Measurements from ENCODE around the gene ATXN7L3. TPM values are rescaled to one million over a fixed set of nuclear protein-coding genes. Genes with fewer than 3 reads are reported as not detected.

ATXN7L3 gene
- total RNA-seq, 1 donor from 2014 or later: 62.8 TPM

DNA sequence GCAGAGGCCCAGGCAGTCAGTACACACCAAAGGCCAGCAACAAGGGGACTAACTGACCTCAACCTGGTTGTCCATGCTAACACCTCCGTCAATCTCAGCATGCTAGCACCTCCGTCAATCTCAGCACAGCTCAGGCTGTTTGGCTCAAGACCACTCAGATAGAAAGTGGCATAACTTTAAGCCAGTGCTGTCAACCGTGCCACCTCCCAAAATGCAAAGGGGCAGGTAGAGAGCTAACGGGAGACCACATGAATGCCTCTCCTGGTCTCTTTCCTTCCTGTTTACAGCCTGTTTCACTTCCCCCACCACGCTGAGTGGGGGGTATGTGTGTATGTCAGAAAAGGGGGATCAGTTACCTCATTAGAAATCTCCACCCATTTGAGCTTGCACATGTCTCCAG is 16.5 kb upstream of the ATXN7L3 start:
- no peak overlapping the region for H3K27ac ChIP-seq
- TF ChIP-seq, protein P1, sequence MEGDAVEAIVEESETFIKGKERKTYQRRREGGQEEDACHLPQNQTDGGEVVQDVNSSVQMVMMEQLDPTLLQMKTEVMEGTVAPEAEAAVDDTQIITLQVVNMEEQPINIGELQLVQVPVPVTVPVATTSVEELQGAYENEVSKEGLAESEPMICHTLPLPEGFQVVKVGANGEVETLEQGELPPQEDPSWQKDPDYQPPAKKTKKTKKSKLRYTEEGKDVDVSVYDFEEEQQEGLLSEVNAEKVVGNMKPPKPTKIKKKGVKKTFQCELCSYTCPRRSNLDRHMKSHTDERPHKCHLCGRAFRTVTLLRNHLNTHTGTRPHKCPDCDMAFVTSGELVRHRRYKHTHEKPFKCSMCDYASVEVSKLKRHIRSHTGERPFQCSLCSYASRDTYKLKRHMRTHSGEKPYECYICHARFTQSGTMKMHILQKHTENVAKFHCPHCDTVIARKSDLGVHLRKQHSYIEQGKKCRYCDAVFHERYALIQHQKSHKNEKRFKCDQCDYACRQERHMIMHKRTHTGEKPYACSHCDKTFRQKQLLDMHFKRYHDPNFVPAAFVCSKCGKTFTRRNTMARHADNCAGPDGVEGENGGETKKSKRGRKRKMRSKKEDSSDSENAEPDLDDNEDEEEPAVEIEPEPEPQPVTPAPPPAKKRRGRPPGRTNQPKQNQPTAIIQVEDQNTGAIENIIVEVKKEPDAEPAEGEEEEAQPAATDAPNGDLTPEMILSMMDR (IDR thresholded peaks at IDR 0.05): no peak
- H3K9me3 ChIP-seq: no peaks in the 10 kb centered on the region
- H3K4me3 ChIP-seq: no peak overlapping the region
- no peaks in the 10 kb centered on the region for H3K27me3 ChIP-seq
- no peak for DNase-seq (ENCODE audit: low spot score in 2 of 2)
- peaks cover 32 to 41% of the 10 kb centered on the region in 2 donors for H3K36me3 ChIP-seq
- peaks cover 10 to 18% of the 10 kb centered on the region in 2 donors for H3K4me1 ChIP-seq
- intact Hi-C loops (cut with DNase I): loop anchor here (10.0 kb wide), 1 partner anchor 289 kb away; the partner anchor contains the start of gene GPATCH8

GRCh38 chr17:44214896-44215295 is 15.2 kb upstream of the ATXN7L3 start:
- Histone ChIP-seq H3K27ac (no peak overlapping the region), H3K4me3 (no peak overlapping the region), H3K4me1 (peaks cover 18 to 20% of the 10 kb centered on the region in 2 donors), H3K27me3 (no peaks in the 10 kb centered on the region), H3K9me3 (no peaks in the 10 kb centered on the region), H3K36me3 (peaks cover 40 to 49% of the 10 kb centered on the region in 2 donors)
- intact Hi-C loops (cut with DNase I): loop anchor here (10.0 kb wide), 1 partner anchor 290 kb away; the partner anchor contains the start of gene GPATCH8
- no peak for DNase-seq (ENCODE audit: low spot score in 2 of 2)
- TF ChIP-seq, protein P1 (IDR thresholded peaks at IDR 0.05): no peak

DNA sequence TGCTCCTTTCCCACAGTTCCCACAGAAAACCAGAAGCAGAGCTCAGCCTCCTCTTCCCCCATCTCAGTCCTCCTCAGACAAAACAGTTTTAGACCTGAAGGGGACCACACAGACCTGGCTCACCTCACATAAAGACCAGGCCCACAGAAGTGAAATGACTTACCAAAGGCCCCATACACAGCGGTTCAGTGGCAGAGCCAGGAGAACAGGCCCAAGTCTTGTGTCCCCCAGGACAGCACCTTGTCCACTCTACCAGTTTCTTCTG is 14.5 kb upstream of the ATXN7L3 start:
- Histone ChIP-seq H3K27me3 (no peaks in the 10 kb centered on the region), H3K36me3 (peaks cover 47 to 56% of the 10 kb centered on the region in 2 donors), H3K27ac (no peak overlapping the region), H3K4me1 (peaks cover 18 to 20% of the 10 kb centered on the region in 2 donors), H3K4me3 (no peak overlapping the region), H3K9me3 (no peaks in the 10 kb centered on the region)
- intact Hi-C loops (cut with DNase I): loop anchor here (10.0 kb wide), 1 partner anchor 291 kb away; the partner anchor contains the start of gene GPATCH8
- no peak for DNase-seq (ENCODE audit: low spot score in 2 of 2)
- TF ChIP-seq, protein P1 (IDR thresholded peaks at IDR 0.05): no peak

- DNase-seq (ENCODE audit: low spot score in 2 of 2): no peak
- peaks cover 18 to 20% of the 10 kb centered on the region in 2 donors for H3K4me1 ChIP-seq
- intact Hi-C loops (cut with DNase I): loop anchor here (10.0 kb wide), 1 partner anchor 291 kb away; the partner anchor contains the start of gene GPATCH8
- H3K36me3 ChIP-seq: peaks cover 52 to 61% of the 10 kb centered on the region in 2 donors
- TF ChIP-seq, protein P1 (IDR thresholded peaks at IDR 0.05): no peak
- no peaks in the 10 kb centered on the region for H3K9me3 ChIP-seq
- H3K27me3 ChIP-seq: no peaks in the 10 kb centered on the region
- no peak overlapping the region for H3K27ac ChIP-seq
- no peak overlapping the region for H3K4me3 ChIP-seq
These were observed 13.9 kb upstream of the ATXN7L3 start for GRCh38 chr17:44213403-44214229.

DNA sequence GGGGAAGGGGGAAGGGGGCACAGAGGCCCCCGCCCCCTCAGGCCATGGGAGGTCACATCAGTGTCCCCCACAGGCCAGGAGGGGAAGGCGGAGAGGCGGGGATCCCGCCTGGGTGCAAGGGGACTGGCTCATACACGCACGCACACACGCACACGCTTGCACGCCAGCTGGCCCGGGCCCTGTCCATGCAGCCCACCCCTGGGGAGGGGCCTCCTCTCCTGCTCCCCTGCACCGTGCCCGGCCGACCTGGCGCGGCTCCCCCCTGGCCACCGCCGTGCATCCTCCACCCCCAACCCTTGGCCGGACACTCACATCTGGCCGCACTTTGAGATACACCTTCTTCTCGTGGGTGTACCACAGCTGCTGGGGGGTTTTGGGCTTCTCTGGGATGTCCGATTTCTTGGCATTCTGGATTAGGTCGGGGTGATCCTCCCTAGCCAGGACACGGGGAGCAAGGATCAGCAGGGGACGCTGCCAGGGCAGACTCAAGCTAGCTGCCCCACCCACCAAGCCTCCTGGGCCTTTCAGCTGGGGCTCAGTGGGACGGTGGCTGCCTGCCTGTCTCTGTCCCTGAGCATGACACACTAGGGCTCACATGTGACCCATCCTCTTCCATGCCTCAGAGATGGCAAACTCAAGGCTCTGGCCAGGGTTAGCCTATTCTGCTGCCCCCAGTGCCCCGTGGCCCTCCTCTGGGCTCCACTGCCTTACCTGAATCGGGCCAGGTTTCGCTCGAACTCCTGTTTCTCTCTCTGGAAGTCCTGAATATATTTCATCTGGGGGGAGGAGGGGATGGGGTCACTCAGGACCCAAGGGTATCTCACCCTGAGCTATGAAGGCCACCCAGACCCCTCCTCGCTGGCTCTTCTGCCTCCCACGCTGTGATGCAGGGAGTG is 13.1 kb upstream of the ATXN7L3 start:
- Histone ChIP-seq H3K27ac (no peak overlapping the region), H3K36me3 (peaks cover 58 to 70% of the 10 kb centered on the region in 2 donors), H3K9me3 (no peaks in the 10 kb centered on the region), H3K4me1 (peaks cover 13 to 17% of the 10 kb centered on the region in 2 donors), H3K4me3 (no peak overlapping the region), H3K27me3 (no peaks in the 10 kb centered on the region)
- no peak for DNase-seq (ENCODE audit: low spot score in 2 of 2)
- intact Hi-C loops (cut with DNase I): loop anchor here (10.0 kb wide), 1 partner anchor 292 kb away; the partner anchor contains the start of gene GPATCH8
- TF ChIP-seq, protein P1 (IDR thresholded peaks at IDR 0.05): no peak

Measured in ascending aorta (tissue), 2 donors.